Caco-2 (cell line): ENCODE measurements around the gene CSAD. TPM values are rescaled to one million over a fixed set of nuclear protein-coding genes. Genes with fewer than 3 reads are reported as not detected.

Experiments
- BruUV-seq: library from RNA; stranded (reverse); fragments of 400-500 nt; replicated peaks from 2 replicates; lab custom pipeline; 2021; lab: Mats Ljungman, UMichigan
- CTCF ChIA-PET: fragments of 300-600 bp; sonication (Branson Sonifier 250); formaldehyde crosslinking; loops from one replicate; lab custom pipeline; 2022; ENCODE audit warnings: antibody characterized with exemption; lab: Charles Lee
- POLR2A ChIA-PET: fragments of 300-600 bp; sonication (Branson Sonifier 250); formaldehyde crosslinking; loops from one replicate; lab custom pipeline; 2022; ENCODE audit warnings: antibody characterized with exemption; lab: Charles Lee
- DNase-seq, 2 experiments: peaks; one replicate each; pipeline versions ENCODE4 v3.0.0 to v3.0.0-alpha.2; 2020 to 2022
- H3K27me3 ChIP-seq: replicated peaks from 2 replicates; pipeline ENCODE4 v1.6.0; 2011; ENCODE audit warnings: low read length; ENCODE audit not compliant: control insufficient read depth, insufficient read depth
- H3K36me3 ChIP-seq: 2 replicates; pipeline ENCODE4 v1.5.1; 2011; ENCODE audit warnings: low read length; ENCODE audit not compliant: control insufficient read depth, insufficient read depth
- H3K4me1 ChIP-seq: fragments of 250-450 bp; sonication (Bioruptor Pico); 2 replicates; pipeline ENCODE4 v1.5.1; 2020; ENCODE audit warnings: mild to moderate bottlenecking
- H3K4me3 ChIP-seq: 2 replicates; pipeline ENCODE4 v1.5.1; 2011; ENCODE audit warnings: low read depth, mild to moderate bottlenecking, control low read depth, low read length
- H3K9me3 ChIP-seq: fragments of 250-450 bp; sonication (Bioruptor Pico); 2 replicates; pipeline ENCODE4 v1.5.1; 2020; ENCODE audit warnings: mild to moderate bottlenecking, moderate library complexity
- H3K27ac Mint-ChIP-seq: one replicate; pipeline ENCODE4 v1.8.0; 2022; ENCODE audit warnings: mixed read lengths; ENCODE audit not compliant: unreplicated experiment
- H3K27me3 Mint-ChIP-seq: one replicate; pipeline ENCODE4 v1.8.0; 2022; ENCODE audit warnings: mixed read lengths; ENCODE audit not compliant: insufficient read depth, unreplicated experiment
- H3K36me3 Mint-ChIP-seq: one replicate; pipeline ENCODE4 v1.8.0; 2022; ENCODE audit warnings: mild to moderate bottlenecking, mixed read lengths; ENCODE audit not compliant: insufficient read depth, unreplicated experiment
- H3K4me1 Mint-ChIP-seq: one replicate; pipeline ENCODE4 v1.8.0; 2022; ENCODE audit warnings: low read depth, mixed read lengths; ENCODE audit not compliant: unreplicated experiment
- H3K4me3 Mint-ChIP-seq: one replicate; pipeline ENCODE4 v1.8.0; 2022; ENCODE audit warnings: mild to moderate bottlenecking, moderate library complexity, mixed read lengths; ENCODE audit not compliant: unreplicated experiment
- H3K9me3 Mint-ChIP-seq: one replicate; pipeline ENCODE4 v1.8.0; 2022; ENCODE audit warnings: mixed read lengths; ENCODE audit not compliant: unreplicated experiment
- CTCF ChIP-seq, 2 experiments: fragments of 200-600 bp in 1 of 2; IDR thresholded peaks; 1 replicate in 1 of 2; 2 replicates in 1 of 2; pipeline versions ENCODE4 v1.5.1 to v1.8.0; 2011 to 2022; ENCODE audit warnings: antibody characterized with exemption in 1 of 2, control low read depth in 1 of 2, inconsistent platforms in 1 of 2, low read depth in 1 of 2, low read length in 1 of 2, mild to moderate bottlenecking in 1 of 2, moderate library complexity in 1 of 2; ENCODE audit not compliant: insufficient read depth in 1 of 2, severe bottlenecking in 1 of 2, unreplicated experiment in 1 of 2
- intact Hi-C: fragments of 100-400 bp; cut with micrococcal nuclease; formaldehyde crosslinking; loops from one replicate; pipeline ENCODE4 v1.10.0; 2022; ENCODE audit not compliant: unreplicated experiment
- total RNA-seq: library from RNA; stranded (reverse); gene quantifications from 2 replicates; pipeline ENCODE4 v1.2.3, GENCODE V29; 2022

Gene CSAD
- total RNA-seq, 1 experiment from 2014 or later = 20.1 TPM

- BruUV-seq = no TSS peak
- Histone ChIP-seq H3K36me3 (no peaks in the 10 kb centered on the region; the same call in 1 of the 2 replicates), H3K4me3 (no peak overlapping the region), H3K4me1 (no peaks in the 10 kb centered on the region), H3K27me3 (no peaks in the 10 kb centered on the region), H3K9me3 (no peaks in the 10 kb centered on the region)
- ChIA-PET POLR2A (no interaction called here), CTCF (interaction anchor here (0.6 to 1.0 kb wide), 2 partner anchors 101 to 150 kb away, joined by 3 read pairs; partner anchors contain the start of gene PFDN5)
- H3K27me3 Mint-ChIP-seq = no peaks in the 10 kb centered on the region
- intact Hi-C loops = no loop called here
- TF ChIP-seq CTCF (IDR thresholded peaks at IDR 0.05; ENCODE audit: insufficient read depth in 1 of 2, low read depth in 1 of 2, low read length in 1 of 2, severe bottlenecking in 1 of 2, unreplicated experiment in 1 of 2) = no peak
- H3K36me3 Mint-ChIP-seq = peaks cover 9% of the 10 kb centered on the region
- no peak overlapping the region for H3K27ac Mint-ChIP-seq
- no peaks in the 10 kb centered on the region for H3K4me1 Mint-ChIP-seq
- H3K4me3 Mint-ChIP-seq = no peak overlapping the region
- no peak for DNase-seq
- H3K9me3 Mint-ChIP-seq = no peaks in the 10 kb centered on the region
Observed at GRCh38 chr12:53194973-53195372, 14.2 kb upstream of the CSAD start.

- ChIA-PET POLR2A (no interaction called here), CTCF (no interaction called here)
- no peaks in the 10 kb centered on the region; the same call in 1 of the 2 replicates for H3K36me3 ChIP-seq
- Mint-ChIP-seq H3K36me3 (peaks cover 9% of the 10 kb centered on the region), H3K4me1 (no peaks in the 10 kb centered on the region), H3K4me3 (no peak overlapping the region), H3K27ac (no peak overlapping the region), H3K27me3 (no peaks in the 10 kb centered on the region), H3K9me3 (no peaks in the 10 kb centered on the region)
- intact Hi-C loops = no loop called here
- H3K4me1 ChIP-seq = no peaks in the 10 kb centered on the region
- no peak for DNase-seq
- H3K9me3 ChIP-seq = no peaks in the 10 kb centered on the region
- no TSS peak for BruUV-seq
- no peak overlapping the region for H3K4me3 ChIP-seq
- no peaks in the 10 kb centered on the region for H3K27me3 ChIP-seq
- no peak for TF ChIP-seq CTCF (IDR thresholded peaks at IDR 0.05; ENCODE audit: insufficient read depth in 1 of 2, low read depth in 1 of 2, low read length in 1 of 2, severe bottlenecking in 1 of 2, unreplicated experiment in 1 of 2)
Observed at GRCh38 chr12:53193985-53194716, 13.4 kb upstream of the CSAD start.

GRCh38 chr12:53193040-53193439 lies 12.3 kb upstream of the CSAD start:
- TF ChIP-seq CTCF (IDR thresholded peaks at IDR 0.05; ENCODE audit: insufficient read depth in 1 of 2, low read depth in 1 of 2, low read length in 1 of 2, severe bottlenecking in 1 of 2, unreplicated experiment in 1 of 2) = no peak
- H3K9me3 Mint-ChIP-seq = no peaks in the 10 kb centered on the region
- no peaks in the 10 kb centered on the region for H3K9me3 ChIP-seq
- ChIA-PET CTCF (interaction anchor here (0.6 to 1.0 kb wide), 2 partner anchors 127 to 152 kb away, joined by 3 read pairs; no protein-coding TSS in a partner anchor), POLR2A (no interaction called here)
- H3K27ac Mint-ChIP-seq = no peak overlapping the region
- H3K36me3 ChIP-seq = no peaks in the 10 kb centered on the region; the same call in 1 of the 2 replicates
- H3K4me3 ChIP-seq = no peak overlapping the region
- no peak for DNase-seq
- intact Hi-C loops = no loop called here
- no peaks in the 10 kb centered on the region for H3K27me3 Mint-ChIP-seq
- peaks cover 9% of the 10 kb centered on the region for H3K36me3 Mint-ChIP-seq
- BruUV-seq = no TSS peak
- no peaks in the 10 kb centered on the region for H3K4me1 ChIP-seq
- H3K27me3 ChIP-seq = no peaks in the 10 kb centered on the region
- no peak overlapping the region for H3K4me3 Mint-ChIP-seq
- no peaks in the 10 kb centered on the region for H3K4me1 Mint-ChIP-seq
